HepG2 (cell line): ENCODE results near the gene MACROH2A1. TPM values are rescaled to one million over a fixed set of nuclear protein-coding genes. Genes with fewer than 3 reads are reported as not detected.

Experiments
- DMAP1 ChIP-seq: IDR thresholded peaks from 2 replicates; pipeline ENCODE4 v1.6.1; 2016
- FOXA3 ChIP-seq: IDR thresholded peaks from 2 replicates; pipeline ENCODE4 v1.6.1; 2016; ENCODE audit warnings: missing genetic modification reagents, missing compliant biosample characterization
- GATAD2A ChIP-seq: IDR thresholded peaks from 2 replicates; pipeline ENCODE4 v1.6.1; 2016
- MTERF4 ChIP-seq: sonication (generic); formaldehyde crosslinking; IDR thresholded peaks from 2 replicates; pipeline ENCODE4 v1.8.0; 2023; ENCODE audit warnings: mild to moderate bottlenecking, missing genetic modification reagents
- NFIC ChIP-seq: IDR thresholded peaks from 2 replicates; pipeline ENCODE4 v1.6.1; 2012; ENCODE audit warnings: mild to moderate bottlenecking, low read length, inconsistent platforms
- NR2F1 ChIP-seq, 2 experiments: fragments of 450-650 bp in 1 of 2; formaldehyde crosslinking in 1 of 2; IDR thresholded peaks; 2 replicates each; pipeline versions ENCODE4 v1.5.0 to v1.6.1; 2016 to 2020; ENCODE audit warnings: mild to moderate bottlenecking in 1 of 2, missing compliant biosample characterization in 1 of 2, missing genetic modification reagents in 1 of 2, moderate library complexity in 1 of 2
- NR2F2 ChIP-seq: IDR thresholded peaks from 2 replicates; pipeline ENCODE4 v1.6.1; 2012; ENCODE audit warnings: low read depth, inconsistent platforms, borderline replicate concordance
- SNAPC5 ChIP-seq: sonication (generic); formaldehyde crosslinking; IDR thresholded peaks from 2 replicates; pipeline ENCODE4 v1.8.1; 2023; ENCODE audit warnings: mild to moderate bottlenecking, missing genetic modification reagents, borderline replicate concordance
- TEF ChIP-seq: sonication (generic); formaldehyde crosslinking; IDR thresholded peaks from 2 replicates; pipeline ENCODE4 v1.5.0; 2020; ENCODE audit warnings: missing genetic modification reagents
- ZBTB33 ChIP-seq: sonication (generic); formaldehyde crosslinking; IDR thresholded peaks from 2 replicates; pipeline ENCODE4 v1.4.0; 2020; ENCODE audit warnings: missing genetic modification reagents
- ZBTB7B ChIP-seq: sonication (generic); formaldehyde crosslinking; IDR thresholded peaks from 2 replicates; pipeline ENCODE4 v1.4.0; 2020; ENCODE audit warnings: missing genetic modification reagents
- ZEB1 ChIP-seq: IDR thresholded peaks from 2 replicates; pipeline ENCODE4 v1.6.1; 2012; ENCODE audit warnings: mild to moderate bottlenecking, low read depth, inconsistent platforms; ENCODE audit not compliant: insufficient replicate concordance
- ZFP82 ChIP-seq: sonication (generic); formaldehyde crosslinking; IDR thresholded peaks from 2 replicates; pipeline ENCODE4 v1.5.1; 2020; ENCODE audit warnings: mild to moderate bottlenecking, missing genetic modification reagents, borderline replicate concordance
- ZGPAT ChIP-seq: IDR thresholded peaks from 2 replicates; pipeline ENCODE4 v1.6.1; 2016; ENCODE audit warnings: mild to moderate bottlenecking
- ZNF124 ChIP-seq: sonication (generic); formaldehyde crosslinking; IDR thresholded peaks from 2 replicates; pipeline ENCODE4 v1.4.0; 2020; ENCODE audit warnings: missing genetic modification reagents
- ZNF720 ChIP-seq: sonication (generic); formaldehyde crosslinking; IDR thresholded peaks from 2 replicates; pipeline ENCODE4 v1.4.0; 2020; ENCODE audit warnings: missing genetic modification reagents
- ZNF737 ChIP-seq: sonication (generic); formaldehyde crosslinking; IDR thresholded peaks from 2 replicates; pipeline ENCODE4 v1.5.0; 2020; ENCODE audit warnings: missing genetic modification reagents, mild to moderate bottlenecking, borderline replicate concordance
- ZNF768 ChIP-seq: sonication (generic); formaldehyde crosslinking; IDR thresholded peaks from 2 replicates; pipeline ENCODE4 v1.4.0; 2020; ENCODE audit warnings: missing genetic modification reagents
- polyA plus RNA-seq, 8 experiments: library from polyadenylated mRNA; depleted of rRNA in 3 of 8; stranded (reverse) in 7 of 8; unstranded in 1 of 8; fragments of >200 nt; fragmentation: Illumina TruSeq in 4 of 8; extraction: Trizol in 4 of 8; gene quantifications; 2 replicates each; pipeline versions ENCODE4 v1.2.1 to v1.2.3, GENCODE V29; 2011 to 2016; ENCODE audit warnings: low read depth in 4 of 8, missing spikeins in 1 of 8, mixed read lengths in 1 of 8; ENCODE audit not compliant: insufficient read depth in 1 of 8
- total RNA-seq, 5 experiments: library from RNA; depleted of rRNA; stranded (reverse); fragments of >200 nt; fragmentation: Illumina TruSeq; extraction: Trizol; gene quantifications; 2 replicates each; pipeline ENCODE4 v1.2.3, GENCODE V29; 2016; ENCODE audit warnings: low read depth in 1 of 5

Gene MACROH2A1
- total and polyA plus RNA-seq, 2 of the 13 experiments (the other 11 are each of a cell fraction or from before 2014, with no cell fraction given) = 69.1 to 158 TPM

- TF ChIP-seq FOXA3 (CRISPR knock-in tag) (peak; percentile 49), SNAPC5 (CRISPR knock-in tag) (no peak), ZFP82 (CRISPR knock-in tag) (no peak), ZEB1 (no peak), MTERF4 (CRISPR knock-in tag) (no peak), NR2F2 (peak; percentile 67; the same call in 1 of the 2 replicates), ZNF768 (CRISPR knock-in tag) (peak; percentile 98), DMAP1 (CRISPR knock-in tag) (peak; percentile 65; the same call in 1 of the 2 replicates), TEF (CRISPR knock-in tag) (no peak), ZGPAT (CRISPR knock-in tag) (peak; percentile 50; the same call in 1 of the 2 replicates), ZNF124 (CRISPR knock-in tag) (no peak), ZNF720 (CRISPR knock-in tag) (no peak), ZNF737 (CRISPR knock-in tag) (no peak), ZBTB7B (CRISPR knock-in tag) (peak; percentile 72; the same call in 1 of the 2 replicates), NFIC (peak; percentile 27; the same call in 1 of the 2 replicates), ZBTB33 (CRISPR knock-in tag) (peak; percentile 55; the same call in 1 of the 2 replicates), GATAD2A (CRISPR knock-in tag) (peak; percentile 87), NR2F1 (CRISPR knock-in tag; IDR thresholded peaks at IDR 0.05) (peak in 1 of 2 experiments; percentile 53; a peak in 1 of 4 replicates)
Observed at GRCh38 chr5:135304352-135305221, 94.4 kb downstream of the MACROH2A1 start (continued).
